GM19099 (cell line): ENCODE data around the gene PAM16.

Source experiments
- POLR2A ChIP-seq: IDR thresholded peaks from 3 replicates; pipeline ENCODE4 v1.6.1; 2011; ENCODE audit warnings: low read depth; ENCODE audit not compliant: insufficient read length; ENCODE audit errors: extremely low read depth

The PAM16 gene

DNA sequence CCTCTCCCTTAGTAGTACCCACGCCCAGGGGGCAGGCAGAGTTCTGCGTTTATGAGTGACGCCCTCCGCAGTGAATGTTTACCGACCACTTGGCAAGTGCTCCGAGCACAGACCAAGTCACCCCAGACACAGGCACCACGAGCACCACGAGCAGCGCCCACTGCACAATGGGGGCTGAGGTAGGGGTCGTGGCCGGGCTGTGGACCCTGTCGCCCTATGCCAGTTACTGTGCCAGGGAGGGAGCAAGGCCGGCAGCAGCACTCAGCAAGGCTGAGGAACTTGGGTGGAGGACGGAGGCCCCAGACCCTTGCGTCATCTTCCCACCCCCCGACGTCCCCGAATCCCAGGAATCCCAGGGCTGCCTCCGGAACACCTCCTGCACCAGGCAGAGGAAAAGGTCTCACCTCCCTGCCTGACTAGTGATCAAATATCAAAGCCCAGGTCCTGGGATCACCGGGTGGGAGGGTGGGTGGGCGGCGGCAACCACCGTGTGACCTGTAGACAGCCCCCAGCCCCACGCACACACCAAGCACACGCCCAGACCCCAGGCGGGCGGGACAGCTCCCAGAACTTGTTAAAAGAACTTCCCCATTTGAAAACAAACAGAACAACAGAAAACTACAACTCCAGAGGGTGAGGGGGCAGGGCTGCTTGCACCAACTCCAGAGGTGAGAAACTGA is 25.9 kb upstream of the PAM16 start:
- TF ChIP-seq POLR2A: no peak

- TF ChIP-seq POLR2A: no peak
Measured at GRCh38 chr16:4376126-4376892, 25.2 kb upstream of the PAM16 start.

DNA sequence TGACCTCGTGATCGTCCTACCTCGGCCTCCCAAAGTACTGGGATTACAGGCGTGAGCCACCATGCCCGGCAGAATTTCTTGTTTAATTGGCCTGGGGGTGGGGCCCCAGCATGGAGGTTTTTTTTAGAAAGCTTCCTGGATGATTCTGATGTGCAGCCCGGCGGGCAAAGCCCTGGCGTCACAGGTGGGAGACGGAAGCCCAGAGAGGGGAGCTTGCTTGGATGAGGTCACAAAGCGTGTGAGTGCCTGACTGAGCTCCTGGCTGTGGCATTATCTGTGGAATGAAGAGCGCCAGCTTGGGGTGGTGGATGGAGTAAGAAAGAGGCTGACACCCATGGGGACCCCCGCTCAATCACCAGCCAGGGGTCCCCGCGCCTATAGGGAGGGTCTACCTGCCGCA is 24.6 kb upstream of the PAM16 start:
- no peak for TF ChIP-seq POLR2A

- no peak for TF ChIP-seq POLR2A
Measured at GRCh38 chr16:4373909-4374742, 23.0 kb upstream of the PAM16 start.

DNA sequence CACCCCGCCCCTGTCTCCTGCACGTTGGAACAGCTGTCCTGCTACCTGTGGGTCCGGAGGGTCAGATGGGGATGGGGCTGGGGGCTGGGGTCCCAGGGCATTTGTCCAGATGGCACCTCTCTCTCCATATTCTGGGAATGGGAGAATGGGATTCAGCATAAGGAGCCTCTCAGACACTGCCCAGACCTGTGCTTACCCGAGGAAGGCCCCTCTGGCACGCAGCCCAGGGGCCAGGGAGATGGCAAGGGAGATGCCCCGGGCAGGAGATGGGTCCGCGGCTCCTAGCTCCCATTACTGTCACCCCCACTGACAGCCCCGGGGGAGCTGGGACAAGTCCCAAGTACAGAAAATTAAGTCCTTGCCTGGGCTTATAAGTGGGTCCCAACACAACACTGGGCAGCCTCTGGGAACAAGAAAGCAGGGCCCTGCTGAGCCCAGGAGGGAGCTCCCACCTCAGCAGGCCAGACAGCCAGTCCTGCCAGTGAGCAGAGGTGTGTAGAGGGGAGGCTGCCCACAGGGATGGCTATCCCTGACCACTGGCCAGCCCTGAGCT is 22.3 kb upstream of the PAM16 start:
- no peak for TF ChIP-seq POLR2A

DNA sequence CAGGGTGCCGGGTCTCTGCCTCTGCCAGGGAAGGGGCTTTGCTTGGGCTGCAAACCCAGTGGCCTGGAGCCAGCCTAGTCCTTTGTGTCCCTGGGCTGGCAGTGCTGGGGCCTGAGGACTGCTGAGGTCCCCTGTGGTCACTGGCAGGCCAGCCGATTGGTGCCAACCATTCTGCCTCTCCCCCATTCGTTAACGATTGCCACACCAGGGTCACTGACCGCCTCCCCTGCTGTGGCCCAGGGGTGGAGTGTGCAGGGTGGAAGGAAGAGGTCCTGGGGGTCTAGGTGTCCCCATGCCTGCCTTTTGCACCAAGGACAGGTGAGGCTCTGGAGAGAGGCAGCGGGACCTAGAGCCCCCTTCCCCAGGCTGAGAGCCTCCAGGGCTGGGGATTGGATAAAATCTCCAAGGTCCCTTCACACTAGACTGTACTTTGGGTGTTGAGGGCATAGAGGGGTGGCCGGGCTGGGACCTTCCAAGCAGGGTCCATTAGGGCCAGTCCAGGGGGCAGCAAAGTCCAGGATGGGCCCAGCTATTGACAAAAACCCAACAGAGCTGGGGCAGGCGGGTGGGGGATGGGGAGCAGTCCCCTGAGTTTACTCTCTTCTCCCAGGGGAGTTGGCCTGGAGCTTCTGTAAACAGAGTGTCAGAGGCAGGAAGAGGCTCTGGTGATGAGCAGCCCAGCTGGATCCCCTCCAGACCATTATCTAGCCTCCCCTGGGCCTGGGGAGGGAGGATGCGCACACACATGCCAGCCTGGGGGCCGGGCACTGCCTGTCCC is 21.6 kb upstream of the PAM16 start:
- no peak for TF ChIP-seq POLR2A

DNA sequence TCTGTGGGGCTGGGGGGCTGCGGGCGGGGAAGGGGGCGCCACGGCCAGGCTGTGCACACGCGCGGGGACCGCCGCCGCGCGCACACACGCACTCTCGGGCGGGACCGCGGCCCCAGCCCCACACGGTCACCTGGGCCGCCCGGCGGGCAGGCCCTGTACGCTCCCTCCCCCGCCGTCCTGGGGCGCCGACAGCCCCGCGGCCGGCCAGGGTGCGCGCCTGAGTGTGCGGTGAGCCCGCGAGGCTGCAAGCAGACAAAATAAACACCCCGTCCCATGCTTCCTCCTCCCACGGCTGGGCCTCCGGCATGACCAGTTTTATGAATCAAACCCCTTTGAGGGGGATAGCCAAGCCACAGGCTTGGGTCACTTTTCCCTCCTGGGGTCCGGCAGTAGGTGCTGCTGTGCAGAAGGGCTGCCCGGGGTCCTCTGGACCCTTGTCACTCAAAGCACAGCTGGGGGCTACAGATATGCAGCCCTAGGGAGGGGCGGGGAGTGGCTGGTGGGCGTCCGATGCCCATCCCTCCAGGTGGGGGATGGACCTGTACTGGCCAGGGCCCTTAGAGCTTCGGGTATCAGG is 21.0 kb upstream of the PAM16 start:
- TF ChIP-seq POLR2A: no peak

DNA sequence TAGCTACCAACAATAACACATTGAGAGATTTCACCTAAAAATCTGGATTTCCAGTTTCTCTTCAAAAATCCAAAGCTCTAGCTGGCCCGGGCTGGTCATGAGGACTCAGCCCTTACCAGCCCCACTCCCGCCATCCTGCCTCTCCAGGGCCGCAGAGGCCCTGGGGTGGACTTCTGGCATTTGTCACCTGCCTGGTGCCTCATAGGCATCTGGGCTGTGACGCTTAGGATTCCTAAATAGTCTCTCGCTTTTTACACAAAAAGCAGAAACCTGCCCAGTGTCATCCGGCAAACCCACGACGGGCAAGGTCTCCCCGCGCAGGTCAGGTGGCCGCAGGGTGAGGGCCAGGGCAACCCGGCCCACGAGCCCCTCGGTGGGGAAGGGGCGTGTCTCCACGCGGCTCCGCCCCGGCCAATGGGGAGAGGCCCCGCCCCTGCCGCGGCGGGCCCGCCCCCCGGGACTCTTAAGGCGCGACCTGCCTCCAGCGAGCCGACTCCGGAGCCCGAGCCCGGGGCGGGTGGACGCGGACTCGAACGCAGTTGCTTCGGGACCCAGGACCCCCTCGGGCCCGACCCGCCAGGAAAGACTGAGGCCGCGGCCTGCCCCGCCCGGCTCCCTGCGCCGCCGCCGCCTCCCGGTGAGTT is 20.4 kb upstream of the PAM16 start, which contains the start of gene VASN:
Gene VASN, plus strand, starts transcription at position 492 of the 644 bp plus-strand sequence. CDS start 9,030 bp downstream, outside the sequence.
- TF ChIP-seq POLR2A: peak; percentile 58

GRCh38 chr16:4370570-4371356 is 19.6 kb upstream of the PAM16 start:
- no peak for TF ChIP-seq POLR2A

- TF ChIP-seq POLR2A: no peak
Measured at GRCh38 chr16:4370151-4370550, 19.0 kb upstream of the PAM16 start.

GRCh38 chr16:4369007-4369733 is 18.0 kb upstream of the PAM16 start:
- no peak for TF ChIP-seq POLR2A

DNA sequence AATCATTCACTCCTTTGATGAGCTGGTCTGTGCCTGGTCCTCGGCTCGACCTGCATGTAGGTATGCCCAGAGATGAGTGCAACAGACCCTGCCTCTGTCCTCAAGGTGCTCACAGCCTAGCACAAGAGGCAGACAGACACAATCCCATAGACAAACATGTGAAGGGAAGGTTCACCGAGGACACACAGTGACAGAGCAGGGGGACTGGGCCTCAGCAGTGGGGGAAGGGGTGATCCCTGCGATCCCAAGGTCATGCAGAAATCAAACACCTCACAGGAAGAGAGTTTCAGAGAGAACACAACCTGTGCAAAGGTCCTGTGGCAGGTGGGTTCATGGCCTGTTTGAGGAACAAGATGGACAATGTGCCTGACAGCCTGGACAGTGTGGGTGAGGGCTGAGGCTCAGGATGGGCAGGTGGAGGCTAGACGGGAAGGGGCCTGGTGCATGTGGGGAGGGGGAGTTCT is 16.3 kb upstream of the PAM16 start:
- no peak for TF ChIP-seq POLR2A
